Neural progenitor cell (in vitro differentiated cells): ENCODE measurements around the gene SFXN2. TPM values are rescaled to one million over a fixed set of nuclear protein-coding genes. Genes with fewer than 3 reads are reported as not detected.

Experiments used
- DNase-seq: peaks from one replicate; pipeline ENCODE4 v3.0.0-alpha.2; 2016; ENCODE audit warnings: low spot score
- H2AFZ ChIP-seq: fragments of 200-600 bp; sonication (generic); replicated peaks from 2 replicates; pipeline ENCODE4 v1.6.1; 2016; ENCODE audit warnings: antibody characterized with exemption
- H3F3A ChIP-seq: fragments of 200-600 bp; sonication (generic); 2 replicates; pipeline ENCODE4 v1.6.1; 2016; ENCODE audit warnings: antibody characterized with exemption, low read depth
- H3K27ac ChIP-seq: fragments of 200-600 bp; sonication (generic); 2 replicates; pipeline ENCODE4 v1.5.1; 2016; ENCODE audit warnings: mild to moderate bottlenecking
- H3K27me3 ChIP-seq: fragments of 200-600 bp; sonication (generic); 2 replicates; pipeline ENCODE4 v1.6.1; 2016; ENCODE audit warnings: mild to moderate bottlenecking, moderate library complexity
- H3K36me3 ChIP-seq: fragments of 200-600 bp; sonication (generic); 2 replicates; pipeline ENCODE4 v1.5.1; 2016
- H3K4me1 ChIP-seq: fragments of 200-600 bp; sonication (generic); 2 replicates; pipeline ENCODE4 v1.6.1; 2016; ENCODE audit warnings: mixed run types
- H3K4me2 ChIP-seq: fragments of 200-600 bp; sonication (generic); 2 replicates; pipeline ENCODE4 v1.6.1; 2016
- H3K4me3 ChIP-seq: fragments of 200-600 bp; sonication (generic); 2 replicates; pipeline ENCODE4 v1.5.1; 2016
- H3K79me2 ChIP-seq: fragments of 200-600 bp; sonication (generic); 2 replicates; pipeline ENCODE4 v1.6.1; 2016; ENCODE audit warnings: low read depth
- H3K9ac ChIP-seq: fragments of 200-600 bp; sonication (generic); 2 replicates; pipeline ENCODE4 v1.6.1; 2016
- H3K9me3 ChIP-seq: fragments of 200-600 bp; sonication (generic); 2 replicates; pipeline ENCODE4 v1.5.1; 2016; ENCODE audit warnings: low read depth
- H4K20me1 ChIP-seq: fragments of 200-600 bp; sonication (generic); 2 replicates; pipeline ENCODE4 v1.6.1; 2016; ENCODE audit warnings: low read depth
- H3K27ac Mint-ChIP-seq: 3 replicates; pipeline ENCODE4 v1.8.0; 2021; ENCODE audit warnings: mixed read lengths
- H3K27me3 Mint-ChIP-seq: 2 replicates; pipeline ENCODE4 v1.8.0; 2022; ENCODE audit warnings: low read depth, mild to moderate bottlenecking, inconsistent platforms, moderate library complexity, mixed read lengths; ENCODE audit not compliant: insufficient read depth
- H3K36me3 Mint-ChIP-seq: 3 replicates; pipeline ENCODE4 v1.8.0; 2021; ENCODE audit warnings: mixed read lengths
- H3K4me1 Mint-ChIP-seq: 3 replicates; pipeline ENCODE4 v1.8.0; 2021; ENCODE audit warnings: mixed read lengths
- H3K4me3 Mint-ChIP-seq: 3 replicates; pipeline ENCODE4 v1.8.0; 2021; ENCODE audit warnings: mild to moderate bottlenecking, moderate library complexity, mixed read lengths
- H3K9me3 Mint-ChIP-seq: 3 replicates; pipeline ENCODE4 v1.8.0; 2020; ENCODE audit warnings: mixed read lengths
- CTCF ChIP-seq: fragments of 200-600 bp; sonication (generic); IDR thresholded peaks from 2 replicates; pipeline ENCODE4 v1.5.1; 2017; ENCODE audit warnings: antibody characterized with exemption, mild to moderate bottlenecking
- EZH2 ChIP-seq: fragments of 200-600 bp; sonication (generic); IDR thresholded peaks from 2 replicates; pipeline ENCODE4 v1.6.1; 2017; ENCODE audit warnings: antibody characterized with exemption, mild to moderate bottlenecking, moderate library complexity
- EZH2phosphoT487 ChIP-seq: fragments of 200-600 bp; sonication (generic); IDR thresholded peaks from 2 replicates; pipeline ENCODE4 v1.6.1; 2017; ENCODE audit warnings: antibody characterized with exemption
- total RNA-seq: library from RNA; depleted of rRNA; stranded (reverse); fragments of >200 nt; gene quantifications from 2 replicates; pipeline ENCODE4 v1.2.3, GENCODE V29; 2015; ENCODE audit warnings: low replicate concordance

SFXN2 gene
- total RNA-seq, 1 donor from 2014 or later, result 6.4 TPM

- no peak overlapping the region for H3K9ac ChIP-seq
- peak; percentile 89 for DNase-seq
- no peaks in the 10 kb centered on the region for H3K36me3 ChIP-seq
- no peak overlapping the region for H3K4me2 ChIP-seq
- no peak overlapping the region for H3K4me3 ChIP-seq
- Mint-ChIP-seq H3K4me1 (no peaks in the 10 kb centered on the region), H3K27me3 (peaks cover 2% of the 10 kb centered on the region), H3K9me3 (no peaks in the 10 kb centered on the region), H3K27ac (no peak overlapping the region), H3K4me3 (no peak overlapping the region), H3K36me3 (peaks cover 16% of the 10 kb centered on the region)
- H3K9me3 ChIP-seq, result no peaks in the 10 kb centered on the region
- peak; percentile 90 for TF ChIP-seq CTCF
- no peak for TF ChIP-seq EZH2
- H3K79me2 ChIP-seq, result peaks cover 9% of the 10 kb centered on the region
- no peaks in the 10 kb centered on the region for H3K4me1 ChIP-seq
- H3F3A ChIP-seq, result peaks cover 12% of the 10 kb centered on the region
- H3K27me3 ChIP-seq, result no peaks in the 10 kb centered on the region
- H4K20me1 ChIP-seq, result peaks cover 5% of the 10 kb centered on the region
- no peak overlapping the region for H2AFZ ChIP-seq
- no peak overlapping the region for H3K27ac ChIP-seq
Observed at GRCh38 chr10:102729029-102730026, 14.9 kb downstream of the SFXN2 start.

DNA sequence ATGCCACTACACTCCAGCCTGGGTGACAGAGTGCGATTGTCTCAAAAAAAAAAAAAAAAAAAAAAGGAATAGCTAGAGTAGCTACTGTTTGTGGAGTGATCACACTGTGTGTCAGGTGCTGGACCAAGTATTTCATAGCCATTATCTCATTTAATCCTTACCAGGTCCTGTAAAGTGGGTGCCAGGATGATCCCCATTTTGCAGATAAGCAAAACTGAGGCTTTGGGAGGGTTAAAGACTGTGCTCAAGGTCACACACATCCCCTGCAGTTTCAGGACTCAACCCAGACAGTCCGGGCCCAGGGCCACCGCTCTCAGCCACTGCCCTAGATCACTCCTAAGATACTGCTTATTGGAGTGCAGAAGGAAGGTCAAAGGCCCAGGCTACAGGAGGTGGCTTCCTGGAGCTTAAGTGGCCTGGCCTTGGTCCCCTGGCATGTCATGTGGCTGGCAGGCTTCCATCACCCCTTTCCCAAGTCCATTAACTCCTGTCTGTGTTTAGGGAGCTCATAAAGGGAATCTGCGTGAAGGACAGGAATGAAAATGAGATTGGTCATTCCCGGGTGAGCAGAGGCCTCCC, 16.9 kb downstream of the SFXN2 start:
- Mint-ChIP-seq H3K36me3 (peaks cover 16% of the 10 kb centered on the region), H3K27me3 (peaks cover 3% of the 10 kb centered on the region), H3K9me3 (no peaks in the 10 kb centered on the region), H3K27ac (no peak overlapping the region), H3K4me1 (peaks cover 5% of the 10 kb centered on the region), H3K4me3 (no peak overlapping the region)
- Histone ChIP-seq H4K20me1 (peaks cover 3% of the 10 kb centered on the region), H3F3A (peaks cover 29% of the 10 kb centered on the region), H3K27me3 (no peaks in the 10 kb centered on the region), H3K36me3 (no peaks in the 10 kb centered on the region), H3K27ac (no peak overlapping the region), H3K9me3 (no peaks in the 10 kb centered on the region), H3K4me3 (no peak overlapping the region), H3K79me2 (no peaks in the 10 kb centered on the region), H2AFZ (no peak overlapping the region), H3K9ac (no peak overlapping the region), H3K4me1 (no peaks in the 10 kb centered on the region), H3K4me2 (no peak overlapping the region)
- TF ChIP-seq EZH2 (no peak), EZH2phosphoT487 (no peak), CTCF (no peak)
- no peak for DNase-seq

GRCh38 chr10:102732661-102733060, 18.2 kb downstream of the SFXN2 start:
- Mint-ChIP-seq H3K27me3 (peaks cover 3% of the 10 kb centered on the region), H3K4me3 (no peak overlapping the region), H3K9me3 (no peaks in the 10 kb centered on the region), H3K4me1 (peaks cover 5% of the 10 kb centered on the region), H3K27ac (no peak overlapping the region), H3K36me3 (peaks cover 12% of the 10 kb centered on the region)
- H3K9me3 ChIP-seq, result no peaks in the 10 kb centered on the region
- H4K20me1 ChIP-seq, result no peaks in the 10 kb centered on the region
- H3K4me1 ChIP-seq, result no peaks in the 10 kb centered on the region
- H3K4me3 ChIP-seq, result no peak overlapping the region
- H3K27me3 ChIP-seq, result no peaks in the 10 kb centered on the region
- TF ChIP-seq EZH2, result no peak
- TF ChIP-seq CTCF, result no peak
- TF ChIP-seq EZH2phosphoT487, result no peak
- H2AFZ ChIP-seq, result no peak overlapping the region
- no peak overlapping the region for H3K27ac ChIP-seq
- no peaks in the 10 kb centered on the region for H3K36me3 ChIP-seq
- no peak for DNase-seq
- H3K79me2 ChIP-seq, result no peaks in the 10 kb centered on the region
- peaks cover 31% of the 10 kb centered on the region for H3F3A ChIP-seq
- H3K9ac ChIP-seq, result no peak overlapping the region
- H3K4me2 ChIP-seq, result no peak overlapping the region
